Limb (tissue), 2 donors: ENCODE measurements around the gene GLG1.
A peak's percentile ranks its signal among the peaks of the same experiment; 100 is the strongest.
"Not testable (repeated sequence)": the region's sequence is repeated elsewhere in the genome, so short reads cannot be mapped to it uniquely, and the experiment has no call there.

Experiments used
- DNase-seq, 2 donors: peaks; one replicate each; pipeline ENCODE4 v3.0.0-alpha.2; 2016; ENCODE audit errors: extremely low spot score in 2 of 2

Gene GLG1

DNA sequence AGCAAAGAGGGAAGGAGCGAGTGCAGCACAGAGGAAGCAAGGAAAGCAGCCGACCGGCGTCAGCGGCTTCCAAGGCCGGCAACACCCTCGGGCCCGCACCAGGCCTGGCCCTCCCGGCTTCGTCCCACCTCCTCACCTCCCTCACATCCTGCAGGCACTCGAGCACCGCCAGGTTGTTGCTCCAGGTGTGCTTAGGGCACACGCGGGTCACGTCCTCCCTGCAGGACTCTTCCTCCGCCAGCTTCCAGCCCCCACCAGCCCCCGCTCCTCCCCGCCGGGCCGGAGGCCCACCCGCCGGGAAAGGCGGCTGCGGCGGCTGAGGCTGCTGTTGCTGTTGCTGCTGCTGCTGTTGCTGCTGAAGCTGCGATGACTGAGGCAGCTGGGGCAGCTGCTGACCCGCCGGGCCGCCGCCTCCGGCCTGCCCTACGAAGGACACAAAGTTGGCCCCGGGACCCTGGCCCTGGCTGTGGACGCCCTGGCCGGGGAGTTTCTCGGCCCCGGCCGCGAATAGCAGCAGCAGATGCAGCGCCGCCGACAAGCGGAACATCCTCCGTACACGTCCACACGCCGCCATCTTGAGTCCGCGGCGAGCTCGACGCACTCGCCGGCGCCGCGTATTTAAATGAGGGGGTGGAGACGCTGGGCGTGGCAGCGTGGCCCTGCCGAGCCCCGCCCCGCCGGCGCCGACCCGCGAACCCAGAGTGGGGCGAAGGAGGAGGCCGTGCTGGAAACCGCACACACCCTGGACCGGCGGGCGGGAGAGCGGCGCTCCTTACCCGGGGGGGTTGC lies at the start of gene GLG1:
Gene GLG1 (minus strand): TSS at position 594 of the 789 bp plus-strand sequence. CDS start 20 bp downstream, at position 574.
- DNase-seq, result peak; percentile 94 to 95

DNA sequence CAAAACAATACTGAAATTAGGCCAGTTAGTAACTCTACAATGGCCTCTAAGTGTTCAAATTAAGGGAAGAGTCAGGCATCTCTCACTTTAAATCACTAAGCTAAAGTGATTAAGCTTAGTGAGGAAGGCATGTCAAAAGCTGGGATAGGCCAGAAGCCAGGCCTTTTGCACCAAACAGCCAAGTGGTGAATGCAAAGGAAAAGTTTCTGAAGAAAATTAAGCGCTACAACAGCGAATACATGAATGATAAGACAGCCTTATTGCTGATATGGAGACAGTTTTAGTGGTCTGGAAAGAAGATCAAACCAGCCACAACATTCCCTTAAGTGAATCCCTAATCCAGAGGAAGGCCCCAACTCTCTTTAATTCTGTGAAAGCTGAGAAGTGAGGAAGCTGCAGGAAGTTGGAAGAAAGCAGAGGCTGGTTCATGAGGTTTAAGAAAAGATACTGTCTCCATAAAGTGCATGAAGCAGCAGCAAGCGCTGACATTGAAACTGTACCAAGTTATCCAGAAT lies 47.7 kb upstream of the GLG1 start:
- DNase-seq, result no peak

DNA sequence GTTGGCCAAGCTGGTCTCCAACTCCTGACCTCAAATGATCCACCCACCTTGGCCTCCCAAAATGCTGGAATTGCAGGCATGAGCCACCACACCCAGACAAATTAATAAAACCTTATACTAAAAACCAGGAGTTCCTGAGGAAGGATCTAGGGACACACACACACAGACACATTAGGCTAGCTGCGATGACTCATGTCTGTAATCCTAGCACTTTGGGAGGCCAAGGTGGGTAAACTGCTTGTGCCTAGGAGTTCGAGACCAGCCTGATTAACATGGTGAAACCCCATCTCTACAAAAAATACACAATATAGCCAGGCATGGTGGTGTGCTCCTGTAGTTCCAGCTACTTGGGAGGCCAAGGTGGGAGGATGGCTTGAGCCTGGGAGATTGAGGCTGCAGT lies 46.0 kb upstream of the GLG1 start:
- DNase-seq, result not testable (repeated sequence)

DNA sequence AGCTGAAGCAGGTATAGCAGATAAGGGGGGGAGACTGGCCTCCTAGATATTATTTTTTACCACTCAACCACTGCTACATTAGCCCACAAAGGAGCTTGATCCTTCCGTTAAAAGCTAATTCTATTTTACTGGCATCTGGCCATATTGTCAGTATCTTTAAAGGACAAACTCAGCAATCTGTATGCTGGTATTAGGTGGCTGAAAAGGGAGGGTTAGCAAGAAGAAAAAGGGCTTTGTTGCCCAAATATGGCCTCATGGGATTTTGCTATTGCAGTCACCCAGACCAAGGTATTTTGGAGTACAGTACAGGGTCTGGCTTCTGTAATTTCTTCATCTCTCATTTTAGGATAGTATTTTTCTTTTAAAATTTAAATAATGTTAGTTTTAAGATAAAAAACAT lies 45.3 kb upstream of the GLG1 start:
- no peak for DNase-seq

DNA sequence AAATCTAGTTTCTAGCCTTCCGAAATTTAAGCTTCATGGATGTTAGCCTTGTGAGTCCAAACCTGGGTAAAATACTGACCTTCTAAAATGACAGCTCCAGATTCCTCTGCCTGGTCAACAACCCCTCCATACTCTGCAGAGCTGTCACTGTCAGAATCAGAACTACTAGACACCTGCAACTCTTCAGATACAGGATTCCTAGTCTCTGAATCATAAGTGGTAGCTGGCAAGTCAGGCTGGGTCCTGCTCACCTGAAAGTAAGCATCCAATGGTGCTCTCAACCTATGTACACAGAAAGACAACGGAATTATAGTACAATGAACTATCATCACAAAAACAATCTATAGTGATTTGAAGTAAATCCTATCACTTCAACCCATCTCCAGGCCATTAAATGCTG lies 44.9 kb upstream of the GLG1 start:
- DNase-seq, result no peak

DNA sequence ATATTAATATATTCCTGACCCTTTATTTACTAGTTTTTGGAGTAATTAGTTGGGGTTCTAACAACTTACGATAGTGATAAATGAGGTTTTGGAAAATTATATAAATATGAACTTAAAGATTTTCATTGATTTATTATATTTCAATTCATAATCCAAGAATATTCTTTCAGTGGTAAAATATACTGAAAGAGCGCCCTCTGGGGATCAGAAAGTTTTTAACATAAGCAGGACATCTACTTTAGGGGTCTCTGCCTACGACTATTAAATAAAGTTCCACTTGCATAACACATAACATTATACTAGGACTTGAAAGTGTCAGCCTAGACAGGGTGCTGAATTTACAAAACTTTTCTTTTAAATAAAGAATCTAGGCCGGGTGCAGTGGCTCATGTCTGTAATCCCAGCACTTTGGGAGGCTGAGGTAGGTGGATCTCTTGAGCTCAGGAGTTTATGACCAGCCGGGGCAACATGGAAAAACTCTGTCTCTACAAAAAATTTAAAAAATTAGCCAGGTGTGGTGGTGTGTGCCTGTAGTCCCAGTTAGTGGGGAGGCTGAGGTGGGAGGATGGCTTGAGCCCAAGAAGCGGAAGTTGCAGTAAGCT lies 44.2 kb upstream of the GLG1 start:
- DNase-seq, result no peak

DNA sequence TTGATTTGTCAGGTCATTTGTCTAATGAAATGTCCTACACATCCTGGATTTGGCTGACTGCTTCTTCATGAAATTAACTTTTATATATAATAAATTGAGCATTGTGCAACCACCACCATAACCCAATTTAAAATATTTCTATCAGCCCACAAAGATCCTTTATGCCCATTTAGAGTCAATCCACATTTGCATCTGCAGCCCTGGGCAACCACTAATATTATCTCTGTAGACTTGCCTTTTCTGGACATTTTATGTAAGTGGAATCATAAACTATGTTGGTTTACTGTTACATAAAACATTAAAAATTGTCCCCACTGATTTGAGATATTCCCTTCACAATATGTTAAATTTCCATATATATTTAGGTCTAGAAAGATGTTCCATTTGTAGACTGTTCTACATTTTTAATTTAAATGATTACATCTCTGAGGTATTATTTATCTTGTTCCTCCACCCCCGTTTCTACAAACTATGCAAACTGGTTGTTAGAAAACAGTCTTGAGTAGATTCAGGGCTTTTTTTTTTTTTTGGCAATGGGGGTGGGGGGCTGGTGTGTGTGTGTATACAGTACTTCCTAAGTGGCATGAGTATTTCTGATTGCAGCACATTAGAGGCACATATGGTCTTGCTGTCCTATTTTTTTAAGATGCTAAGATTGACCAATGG lies 43.1 kb upstream of the GLG1 start:
- no peak for DNase-seq

DNA sequence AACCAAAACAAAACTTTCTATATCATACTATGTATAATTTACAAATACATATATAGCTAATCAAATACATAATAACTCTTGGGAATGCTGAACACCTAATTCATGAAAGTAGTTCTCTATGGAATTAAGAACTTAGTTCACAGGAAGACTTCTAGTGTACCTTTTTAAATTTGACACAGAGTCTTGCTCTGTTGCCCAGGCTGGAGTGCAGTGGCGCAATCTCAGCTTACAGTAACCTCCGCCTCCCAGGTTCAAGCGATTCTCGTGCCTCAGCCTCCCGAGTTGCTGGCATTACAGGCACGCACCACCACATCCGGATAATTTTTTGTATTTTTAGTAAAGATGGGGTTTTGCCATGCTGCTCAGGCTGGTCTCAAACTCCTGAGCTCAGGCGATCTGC lies 35.1 kb upstream of the GLG1 start:
- DNase-seq, result no peak

DNA sequence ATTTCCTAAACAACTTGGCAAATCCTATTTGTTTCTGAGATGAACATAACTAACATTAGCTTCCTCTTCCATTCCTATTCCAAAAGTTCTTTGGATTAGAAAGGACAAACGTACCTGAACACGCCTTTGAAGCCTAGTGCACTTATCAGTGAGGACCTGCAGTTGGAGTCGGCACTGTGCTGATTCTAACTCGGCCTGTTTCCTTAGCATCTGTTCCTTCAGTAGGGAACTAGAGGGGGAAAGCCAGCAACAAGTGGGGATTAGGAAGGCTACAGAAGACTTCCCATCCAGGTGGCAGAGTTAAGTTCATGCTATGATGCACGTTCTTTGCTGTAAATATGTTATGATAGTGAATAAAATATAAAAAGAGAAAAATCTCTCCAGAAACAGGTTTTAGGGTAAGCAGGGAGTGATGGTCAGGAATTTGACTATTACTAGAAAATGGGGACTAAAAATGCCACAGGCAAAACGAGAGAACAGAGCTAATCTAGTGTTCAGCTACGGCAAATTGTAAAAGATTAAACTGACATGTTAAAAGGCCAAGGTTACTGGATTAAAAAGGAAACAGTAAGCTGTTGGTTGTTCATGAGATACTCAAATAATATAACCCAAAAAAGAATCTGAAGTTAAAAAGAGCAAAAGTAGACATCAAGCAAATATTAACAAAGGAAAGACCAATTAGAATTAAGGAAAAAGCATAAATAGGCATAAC lies 31.0 kb upstream of the GLG1 start:
- no peak for DNase-seq

DNA sequence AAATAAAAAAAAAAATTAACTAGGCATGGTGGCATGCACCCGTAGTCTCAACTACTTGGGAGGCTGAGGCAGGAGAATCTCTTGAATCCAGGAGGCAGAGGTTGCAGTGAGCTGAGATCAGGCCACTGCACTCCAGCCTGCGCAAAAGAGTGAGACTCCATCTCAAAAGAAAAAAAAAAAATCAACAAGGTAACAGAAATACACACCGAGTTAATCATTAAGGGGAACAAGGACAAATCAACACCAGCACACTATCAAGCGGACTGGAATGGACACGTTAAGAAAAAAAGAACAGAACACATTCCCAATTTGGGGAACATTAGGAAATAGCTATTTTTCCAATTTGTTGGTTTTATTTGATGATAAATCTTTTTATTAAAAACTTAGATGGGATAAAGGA lies 28.4 kb upstream of the GLG1 start:
- no peak for DNase-seq

DNA sequence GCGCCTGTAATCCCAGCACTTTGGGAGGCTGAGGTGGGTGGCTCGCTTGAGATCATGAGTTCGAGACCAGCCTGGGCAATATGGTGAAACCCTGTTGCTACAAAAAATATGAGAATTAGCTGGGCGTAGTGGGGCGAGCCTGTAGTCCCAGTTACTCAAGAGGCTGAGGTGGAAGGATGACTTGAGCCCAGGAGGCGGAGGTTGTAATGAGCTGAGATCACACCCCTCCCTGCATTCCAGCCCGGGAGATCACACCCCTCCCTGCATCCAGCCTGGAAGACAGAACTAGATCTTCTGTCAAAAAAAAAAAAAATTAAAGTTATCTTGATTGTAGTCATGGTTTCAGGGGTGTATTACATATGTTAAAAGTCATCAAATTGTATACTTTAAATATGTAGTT lies 26.8 kb upstream of the GLG1 start:
- DNase-seq, result no peak

DNA sequence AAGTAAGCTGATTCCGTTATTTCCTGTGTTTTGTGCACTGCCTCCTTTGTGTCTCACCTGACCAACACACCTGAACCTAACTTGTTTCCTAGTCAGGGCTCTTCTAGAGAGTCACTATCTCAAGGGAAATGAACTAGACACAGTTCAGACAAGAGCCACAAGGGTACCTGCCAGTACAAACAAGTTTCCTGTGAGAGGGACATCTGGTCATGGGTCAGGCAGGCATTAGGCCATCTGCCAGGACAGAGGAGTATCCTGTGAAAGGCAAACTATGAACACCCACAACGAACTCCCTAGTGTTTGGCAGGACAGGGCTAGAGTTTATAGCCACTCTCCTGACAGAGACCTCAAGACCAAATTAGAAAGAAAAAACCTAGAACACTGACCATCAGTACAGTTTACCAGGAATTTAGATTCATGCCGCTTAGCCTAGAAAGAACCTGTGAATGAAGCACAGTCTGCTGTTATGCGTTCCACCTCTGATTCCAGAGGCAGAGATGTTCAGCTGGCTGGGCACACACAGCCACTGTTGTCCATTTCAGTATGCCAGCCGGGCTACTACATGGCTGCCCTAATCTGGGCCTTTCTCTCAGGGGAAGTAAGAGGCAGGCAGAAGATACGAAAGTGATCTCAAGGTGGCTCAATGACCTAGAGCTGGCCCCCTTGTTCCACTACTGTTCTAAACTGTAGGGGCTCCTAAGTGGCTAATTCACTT lies 20.7 kb upstream of the GLG1 start:
- no peak for DNase-seq

DNA sequence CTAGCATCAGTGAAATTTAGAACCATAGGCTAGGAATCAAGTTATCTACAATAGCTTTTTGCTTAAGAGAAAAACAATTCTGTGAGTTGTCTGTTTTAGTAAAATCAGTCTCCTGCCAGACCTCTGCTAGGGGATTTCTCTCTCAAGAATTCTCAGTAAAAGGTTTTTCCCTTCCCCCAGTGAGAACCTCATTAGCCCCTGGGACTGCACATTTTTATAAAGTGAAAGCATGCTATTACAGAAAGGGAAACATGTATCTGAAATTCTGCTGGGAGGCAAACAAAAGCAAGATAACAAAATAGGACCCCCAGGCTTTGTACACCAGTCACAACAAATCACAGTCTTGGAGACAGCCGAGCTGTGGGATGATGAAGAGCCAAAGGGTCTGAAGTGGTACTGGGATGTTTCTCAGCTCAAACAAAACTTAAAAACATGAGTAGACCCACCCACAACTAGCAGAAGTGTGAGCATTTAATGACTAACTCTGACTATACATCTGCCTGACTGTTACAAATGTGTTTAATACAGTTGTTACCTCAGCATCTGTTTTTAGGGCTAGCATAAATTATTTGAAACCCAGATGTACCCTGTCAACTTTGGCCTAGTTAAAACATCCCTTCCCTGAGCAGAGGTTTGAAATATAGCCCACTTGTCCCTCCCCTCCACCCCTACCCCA lies 20.0 kb upstream of the GLG1 start:
- DNase-seq, result no peak

DNA sequence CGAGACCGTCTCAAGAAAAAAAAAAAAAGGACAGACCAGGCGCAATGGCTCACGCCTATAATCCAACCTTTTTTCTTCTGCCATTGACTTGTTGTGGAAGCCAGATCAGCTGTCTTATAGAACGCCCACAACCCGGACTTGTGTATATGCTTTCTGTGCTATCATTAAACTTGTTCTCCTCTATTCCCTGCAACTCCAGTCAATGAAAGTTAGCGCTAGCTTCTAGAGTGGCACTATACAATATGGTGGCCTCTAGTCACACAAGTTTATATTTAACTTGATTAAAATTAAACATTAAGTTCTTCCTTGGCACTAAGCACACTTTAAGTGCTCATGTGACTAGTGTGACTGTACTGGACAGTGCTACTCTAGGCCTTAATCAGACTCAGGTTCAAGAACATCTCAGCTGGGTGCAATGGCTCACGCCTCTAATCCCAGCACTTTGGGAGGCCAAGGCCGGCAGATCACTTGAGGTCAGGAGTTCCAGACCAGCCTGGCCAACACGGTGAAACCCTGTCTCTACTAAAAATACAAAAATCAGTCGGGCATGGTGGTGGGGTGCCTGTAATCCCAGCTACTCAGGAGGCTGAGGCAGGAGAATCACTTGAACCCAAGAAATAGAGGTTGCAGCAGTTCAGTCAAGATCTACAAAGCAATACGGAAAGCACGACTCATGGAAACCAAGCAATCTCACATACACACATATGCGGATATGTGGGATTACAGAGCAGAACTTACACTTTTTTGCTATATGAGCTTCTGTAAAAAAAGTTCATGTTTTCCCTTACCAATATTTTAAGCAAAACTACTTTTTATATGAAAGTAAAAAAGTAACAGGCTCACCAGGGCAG lies 18.8 kb upstream of the GLG1 start:
- DNase-seq, result no peak

DNA sequence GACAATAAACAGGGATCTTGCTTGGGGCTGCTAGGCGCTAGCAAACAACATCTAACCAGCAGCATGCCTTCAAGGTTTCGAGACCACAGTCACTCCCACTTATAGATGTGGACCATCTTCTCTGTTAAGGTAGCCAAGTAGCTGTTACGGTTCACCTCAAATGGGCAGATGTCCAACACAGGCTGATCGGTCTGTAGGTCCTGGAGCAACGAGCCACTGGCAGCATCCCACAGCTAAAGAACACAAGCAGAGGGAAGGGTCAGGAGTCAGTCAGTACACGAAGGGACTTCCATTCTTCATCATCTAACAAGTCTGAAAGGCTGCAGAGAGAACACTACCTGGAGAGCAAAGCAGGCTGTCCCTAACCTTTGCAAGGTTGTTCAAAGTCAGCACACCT lies 16.9 kb upstream of the GLG1 start:
- no peak for DNase-seq

DNA sequence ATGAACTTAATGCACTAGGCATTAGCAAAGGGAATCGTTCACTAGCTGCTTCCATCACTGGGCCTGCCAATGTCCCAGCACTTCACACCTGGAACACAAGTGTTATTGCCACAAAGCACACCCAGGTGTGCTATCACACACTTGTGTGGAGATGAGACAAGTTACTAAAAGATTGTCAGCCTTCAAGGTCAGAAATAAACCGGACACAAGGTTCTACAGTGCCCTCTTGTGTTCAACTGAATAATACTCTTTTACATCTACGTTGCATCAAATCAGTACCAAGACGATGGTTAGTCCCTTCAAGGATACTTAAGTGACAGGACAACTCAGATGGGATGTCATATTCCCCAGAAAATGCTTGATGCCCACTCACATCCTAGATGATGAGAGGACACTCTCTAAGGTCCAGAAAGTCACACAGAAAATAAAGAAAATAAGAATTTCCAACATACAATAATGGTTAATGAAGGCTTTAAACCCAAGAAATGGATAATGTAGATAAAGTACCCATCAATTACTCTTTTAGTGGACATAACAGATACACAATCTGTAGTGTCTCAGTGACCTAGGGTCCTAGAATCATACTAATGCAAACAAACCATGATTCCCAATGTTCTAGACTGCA lies 16.4 kb upstream of the GLG1 start:
- DNase-seq, result peak; percentile 31 to 48

DNA sequence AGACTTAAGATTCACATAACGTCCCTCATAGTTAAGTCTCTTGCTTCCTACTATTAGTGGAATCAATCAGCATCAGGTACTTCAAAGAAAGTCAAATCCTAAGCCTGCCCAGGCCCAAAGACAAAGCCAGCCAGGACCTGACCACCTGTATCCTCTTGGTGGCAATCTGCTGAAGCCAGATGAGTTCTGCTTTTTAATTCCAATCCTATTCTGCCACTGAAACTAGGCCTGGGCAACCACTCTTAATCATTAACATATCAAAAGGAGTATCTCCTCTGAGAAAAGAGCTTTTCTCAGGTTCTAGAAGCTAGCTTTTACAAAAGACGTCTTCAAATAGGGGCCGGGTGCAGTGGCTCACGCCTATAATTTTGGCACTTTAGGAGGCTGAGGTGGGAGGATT lies 15.1 kb upstream of the GLG1 start:
- no peak for DNase-seq

DNA sequence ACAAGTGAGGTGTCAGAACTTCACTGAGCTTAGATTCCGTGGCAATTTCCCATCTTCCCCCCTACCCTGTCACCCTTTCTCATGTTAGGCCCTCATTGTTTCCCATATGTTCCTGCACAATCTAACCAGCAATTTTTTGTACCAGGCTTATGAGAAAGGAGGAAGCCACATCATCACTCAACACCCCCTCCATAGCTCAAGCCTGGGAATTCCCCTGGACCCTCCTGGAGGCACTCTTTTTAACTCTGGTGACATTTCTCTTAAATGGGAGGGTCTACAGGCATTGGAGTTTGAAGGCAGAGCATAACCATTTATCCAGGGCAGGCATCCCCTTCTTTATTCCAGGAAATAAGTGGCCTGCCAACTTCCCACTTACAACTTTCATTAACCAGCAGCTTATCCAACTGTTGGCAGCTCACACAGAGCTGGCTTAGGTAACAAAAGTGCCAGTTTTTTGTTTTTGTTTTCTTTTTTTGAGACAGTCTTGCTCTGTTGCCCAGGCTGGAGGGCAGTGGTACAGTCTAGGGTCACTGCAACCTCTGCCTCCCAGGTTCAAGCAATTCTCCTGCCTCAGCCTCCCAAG lies 10.4 kb upstream of the GLG1 start:
- no peak for DNase-seq

DNA sequence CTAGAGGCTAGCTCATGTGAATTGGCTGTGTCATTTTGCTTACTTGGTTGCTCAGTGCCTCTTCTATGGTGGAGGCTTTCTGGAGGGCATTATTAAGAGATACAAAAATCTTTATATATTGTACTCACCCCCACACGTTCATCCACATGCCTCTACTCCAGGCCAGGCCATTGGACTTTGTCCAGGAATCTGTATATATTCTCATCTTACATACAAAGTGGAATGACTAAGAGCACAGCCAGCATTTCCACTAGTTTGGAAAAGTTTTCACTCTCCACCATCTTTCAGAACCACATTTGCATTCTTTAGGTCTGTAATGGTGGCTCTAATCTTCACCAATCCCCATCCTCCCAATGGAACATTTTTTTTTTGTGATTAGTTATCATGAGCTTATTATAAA lies 4.8 kb upstream of the GLG1 start:
- no peak for DNase-seq
